HG02884 (cell line): Measurements from ENCODE around the gene PRXL2C.
"Not testable (repeated sequence)": the region's sequence is repeated elsewhere in the genome, so short reads cannot be mapped to it uniquely, and the experiment has no call there.

Experiments used
- ATAC-seq: cut with Tn5 transposase; IDR thresholded peaks from one replicate; pipeline ENCODE4 v1.9.1; 2021; ENCODE audit warnings: mild to moderate bottlenecking, moderate library complexity; ENCODE audit not compliant: unreplicated experiment

Gene PRXL2C

GRCh38 chr9:96649620-96650324, 5.3 kb downstream of the PRXL2C start:
- ATAC-seq = no peak

DNA sequence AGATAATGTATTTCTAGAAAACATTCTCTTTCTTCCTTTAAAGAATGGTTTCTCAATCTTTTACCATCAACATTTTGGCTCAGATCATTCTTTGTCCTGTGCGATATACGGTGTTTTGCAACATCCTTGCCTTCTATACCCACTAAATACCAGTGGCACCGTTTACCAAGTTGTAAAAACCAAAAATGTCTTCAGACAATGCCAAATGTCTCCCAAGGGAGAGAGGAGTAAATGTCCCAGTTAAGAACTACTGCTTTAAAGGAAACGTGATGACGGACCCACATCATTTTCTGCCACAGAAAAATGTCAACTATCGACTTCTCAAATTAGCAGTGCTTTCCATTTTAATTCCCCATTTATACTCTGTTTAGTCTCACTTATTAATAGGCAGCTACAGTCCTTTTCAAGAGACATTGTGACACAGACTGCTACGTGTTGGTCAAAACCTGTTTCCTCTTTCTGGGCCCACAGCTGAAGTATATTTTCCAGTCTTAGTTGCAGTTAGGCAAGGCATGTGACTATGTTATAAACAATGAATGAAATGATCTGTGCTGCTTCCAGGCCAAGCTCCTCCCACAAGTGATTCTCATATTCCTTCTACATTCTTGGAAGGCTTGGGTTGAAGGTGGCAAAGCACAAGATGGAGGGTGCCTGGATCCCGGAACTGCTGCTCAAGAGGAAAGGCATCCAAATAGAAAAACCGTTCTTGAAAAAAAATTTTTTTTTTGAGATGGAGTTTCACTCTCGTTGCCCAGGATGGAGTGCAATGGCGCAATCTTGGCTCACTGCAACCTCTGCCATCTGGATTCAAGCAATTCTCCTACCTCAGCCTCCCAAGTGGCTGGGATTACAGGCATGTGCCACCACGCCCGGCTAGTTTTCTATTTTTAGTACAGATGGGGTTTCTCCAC, 8.8 kb downstream of the PRXL2C start:
- ATAC-seq = no peak

DNA sequence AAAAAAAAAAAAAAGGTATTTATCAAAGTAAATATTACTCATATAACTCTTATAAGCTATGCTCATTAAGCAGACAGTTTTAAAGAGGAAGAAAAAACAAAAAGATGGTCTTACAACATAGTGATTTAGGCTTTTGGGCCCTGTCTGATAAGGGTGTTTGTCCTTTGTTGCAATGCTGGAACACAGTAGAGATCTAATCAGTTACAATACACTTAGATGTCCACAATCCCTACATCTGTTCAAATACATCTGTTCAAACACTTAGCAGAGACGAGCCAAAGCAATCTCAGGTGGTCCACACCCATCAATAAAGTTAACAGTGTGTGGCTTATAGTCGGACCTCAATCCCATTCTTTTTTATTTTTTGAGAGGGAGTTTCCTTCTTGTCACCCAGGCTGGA, 11.0 kb downstream of the PRXL2C start:
- no peak for ATAC-seq

DNA sequence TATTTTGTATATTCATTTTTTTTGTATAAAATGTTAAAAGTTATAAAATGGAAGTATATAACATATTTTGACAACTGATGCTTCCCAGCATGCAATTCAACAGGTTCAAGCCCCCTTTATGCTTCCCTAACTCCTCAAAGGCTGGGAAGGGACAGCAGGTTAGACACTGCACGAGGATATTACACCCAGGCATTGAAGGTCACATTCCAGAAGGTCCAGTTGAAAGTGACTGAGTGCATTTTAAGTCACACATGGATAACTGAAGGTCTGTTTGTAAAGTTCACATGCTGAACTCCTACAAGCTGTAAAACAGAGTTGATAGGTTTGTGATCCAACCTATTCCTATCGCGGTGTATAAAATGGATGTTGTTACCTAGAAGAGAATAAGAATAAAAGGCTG, 13.6 kb downstream of the PRXL2C start:
- no peak for ATAC-seq

DNA sequence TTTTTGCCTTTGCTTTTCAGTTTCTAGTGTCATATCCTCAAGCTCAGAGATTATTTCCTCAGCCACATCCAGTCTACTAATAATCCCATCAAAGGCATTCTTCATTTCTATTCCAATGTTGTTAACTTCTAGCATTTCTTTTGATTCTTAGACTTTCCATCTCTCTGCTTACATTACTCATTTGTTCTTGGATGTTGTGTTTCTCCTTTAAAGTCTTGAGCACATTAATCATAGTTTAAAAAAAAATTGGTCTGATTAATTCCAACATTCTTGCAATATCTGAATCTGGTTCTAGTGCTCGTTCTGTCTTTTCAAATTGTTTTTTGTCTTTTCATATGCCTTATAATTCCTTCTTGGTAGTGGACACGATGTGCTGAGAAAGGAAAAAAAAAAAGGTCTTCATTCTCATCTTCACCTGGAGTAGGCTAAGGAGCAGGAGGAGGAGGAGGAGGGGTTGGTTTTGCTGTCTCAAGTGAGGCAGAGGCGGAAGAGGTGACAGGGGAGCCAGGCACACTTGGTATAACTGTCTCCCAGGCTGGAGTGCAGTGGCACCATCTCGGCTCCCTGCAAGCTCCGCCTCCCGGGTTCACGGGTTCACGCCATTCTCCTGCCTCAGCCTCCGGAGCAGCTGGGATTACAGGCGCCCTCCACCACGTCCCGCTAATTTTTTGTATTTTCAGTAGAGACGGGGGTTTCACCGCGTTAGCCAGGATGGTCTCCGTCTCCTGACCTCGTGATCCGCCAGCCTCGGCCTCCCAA, 16.3 kb downstream of the PRXL2C start:
- no peak for ATAC-seq

DNA sequence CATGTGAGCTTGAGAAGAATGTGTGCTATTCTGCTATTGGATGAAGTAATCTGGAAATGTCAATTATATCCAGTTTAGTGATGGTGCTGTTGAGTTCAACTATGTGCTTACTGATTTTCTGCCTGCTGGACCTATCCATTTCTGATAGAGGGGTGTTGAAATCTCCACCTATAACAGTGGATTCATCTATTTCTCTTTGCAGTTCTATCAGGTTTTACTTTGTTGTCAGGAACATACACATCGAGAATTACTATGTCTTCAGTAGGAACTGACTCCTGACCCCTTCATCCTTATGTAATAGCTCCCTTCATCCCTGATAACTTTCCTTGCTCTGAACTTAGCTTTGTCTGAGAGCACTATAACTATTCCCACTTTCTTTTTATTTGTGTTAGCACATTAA, 18.7 kb downstream of the PRXL2C start:
- ATAC-seq = no peak

DNA sequence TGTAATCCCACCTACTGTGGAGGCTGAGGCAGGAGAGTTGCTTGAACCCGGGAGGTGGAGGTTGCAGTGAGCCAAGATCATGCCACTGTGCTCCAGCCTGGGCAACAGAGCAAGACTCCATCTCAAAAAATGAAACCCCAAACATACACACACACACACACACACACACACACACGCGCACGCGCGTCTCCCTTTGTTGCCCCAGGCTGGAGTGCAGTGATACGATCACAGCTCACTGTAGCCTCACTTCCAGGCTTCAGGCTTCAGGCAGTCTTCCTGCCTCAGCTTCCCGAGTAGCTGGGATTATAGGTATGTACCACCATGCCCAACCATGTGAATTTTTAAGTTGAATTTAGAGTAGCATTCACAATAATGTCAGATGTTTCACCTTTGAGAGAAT, 21.5 kb downstream of the PRXL2C start:
- not testable (repeated sequence) for ATAC-seq

DNA sequence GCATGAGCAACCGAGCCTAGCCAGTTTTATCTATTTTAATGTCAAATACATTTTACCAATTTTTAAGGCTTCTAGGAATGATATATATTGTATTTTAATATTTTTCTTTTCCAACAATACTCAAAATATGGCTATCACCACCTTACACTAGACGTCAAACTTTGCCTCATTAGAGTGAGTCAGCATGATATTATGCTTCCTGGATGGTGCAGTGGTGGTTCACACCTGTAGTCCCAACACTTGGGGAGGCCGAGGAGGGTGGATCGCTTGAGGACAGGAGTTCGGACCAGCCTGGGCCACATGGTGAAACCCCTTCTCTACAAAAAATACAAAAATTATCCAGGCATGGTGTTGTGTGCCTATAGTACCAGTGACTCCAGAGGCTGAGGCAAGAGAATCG, 28.2 kb downstream of the PRXL2C start:
- ATAC-seq = no peak

DNA sequence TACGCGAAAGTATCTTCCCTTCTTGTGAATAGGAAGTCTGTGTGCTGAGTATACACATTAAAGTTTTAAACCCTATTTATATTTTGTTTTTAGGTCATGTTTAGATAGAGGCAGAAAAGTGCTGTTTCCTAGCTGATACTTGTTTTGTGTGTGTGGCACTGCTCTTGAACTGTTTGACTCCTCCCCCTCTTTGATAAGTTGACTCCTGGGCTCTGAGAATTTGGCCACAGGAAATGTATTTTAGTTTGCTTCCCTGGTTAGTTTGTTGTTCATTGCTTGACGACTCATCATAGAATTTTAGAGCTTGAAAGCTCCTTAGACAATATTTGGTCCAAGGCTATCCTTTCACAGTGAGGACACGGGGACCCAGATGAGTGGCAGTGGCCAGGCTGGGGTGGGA, 33.5 kb downstream of the PRXL2C start:
- no peak for ATAC-seq

- no peak for ATAC-seq
These were observed 34.3 kb downstream of the PRXL2C start for GRCh38 chr9:96620832-96621269.

- no peak for ATAC-seq
These were observed 35.0 kb downstream of the PRXL2C start for GRCh38 chr9:96620181-96620514.

GRCh38 chr9:96619491-96620180, 35.5 kb downstream of the PRXL2C start, which contains the start of gene CDC14B:
Gene CDC14B, minus strand, starts transcription at chr9:96619843. Its CDS starts 465 bp downstream, at chr9:96619378.
- ATAC-seq = peak; percentile 65

DNA sequence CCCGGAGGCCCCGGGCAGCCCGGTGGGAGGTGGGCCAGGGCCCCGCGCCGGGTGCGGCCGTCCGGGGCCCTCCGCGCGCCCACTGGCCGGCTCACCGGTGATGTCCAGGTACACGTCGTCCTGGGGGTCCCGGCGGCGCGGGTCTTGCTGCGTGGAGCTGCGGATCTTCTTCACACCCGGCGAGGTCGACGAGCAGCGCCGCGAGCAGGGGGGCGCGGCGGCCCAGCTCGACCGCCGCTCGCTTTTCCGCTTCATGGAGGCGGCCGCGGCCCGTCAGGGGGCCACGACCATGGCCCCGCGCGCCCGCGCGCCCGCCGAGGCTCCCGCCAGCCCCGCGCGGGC, 36.0 kb downstream of the PRXL2C start:
- ATAC-seq = no peak

DNA sequence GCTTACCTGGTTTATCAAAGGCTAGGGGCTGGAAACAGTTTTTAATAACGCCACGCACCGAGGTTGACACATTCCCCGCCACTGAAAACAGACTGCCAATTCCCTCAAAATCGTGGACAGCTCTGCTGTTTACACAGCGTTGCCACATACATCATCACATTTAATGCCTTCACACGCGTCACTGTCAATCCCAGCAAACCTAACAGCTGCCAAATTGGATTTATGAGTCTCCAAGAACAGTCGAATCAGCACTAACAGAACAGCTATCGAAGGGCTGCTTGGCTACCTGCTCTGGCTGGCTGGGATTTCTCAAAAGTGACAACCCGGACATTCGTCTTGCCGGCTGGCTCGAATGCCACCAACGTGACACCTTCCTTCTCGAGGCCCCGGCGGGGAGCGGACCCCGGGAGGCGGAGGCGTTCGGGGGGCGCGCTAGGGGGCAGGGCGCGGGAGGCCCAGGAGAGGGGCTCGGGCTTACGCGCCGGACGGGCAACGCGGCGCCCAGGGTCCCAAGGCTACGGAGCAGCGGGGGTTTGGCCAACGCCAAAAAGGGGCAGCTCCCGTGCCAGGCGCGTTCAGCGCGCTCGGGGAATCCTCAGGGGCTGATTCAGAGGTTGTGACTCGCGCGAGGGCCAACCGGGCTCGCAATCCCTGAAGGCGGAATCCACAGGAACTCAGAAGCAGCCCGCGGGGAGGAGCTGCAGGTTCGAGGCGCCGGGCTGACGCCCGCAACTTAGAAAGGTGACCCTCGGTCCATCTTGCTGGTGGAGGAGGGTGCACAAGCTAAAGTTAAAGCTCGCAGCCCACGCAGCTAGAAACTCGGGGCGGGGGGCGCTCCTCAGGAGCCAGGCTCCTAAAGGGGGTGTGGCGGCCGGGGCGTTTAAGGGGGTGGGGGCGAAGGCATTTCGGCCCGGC, 36.7 kb downstream of the PRXL2C start:
- ATAC-seq = no peak

GRCh38 chr9:96617439-96618185, 37.5 kb downstream of the PRXL2C start:
- no peak for ATAC-seq

GRCh38 chr9:96616817-96617438, 38.2 kb downstream of the PRXL2C start:
- ATAC-seq = no peak

GRCh38 chr9:96615411-96615810, 39.7 kb downstream of the PRXL2C start:
- ATAC-seq = no peak

DNA sequence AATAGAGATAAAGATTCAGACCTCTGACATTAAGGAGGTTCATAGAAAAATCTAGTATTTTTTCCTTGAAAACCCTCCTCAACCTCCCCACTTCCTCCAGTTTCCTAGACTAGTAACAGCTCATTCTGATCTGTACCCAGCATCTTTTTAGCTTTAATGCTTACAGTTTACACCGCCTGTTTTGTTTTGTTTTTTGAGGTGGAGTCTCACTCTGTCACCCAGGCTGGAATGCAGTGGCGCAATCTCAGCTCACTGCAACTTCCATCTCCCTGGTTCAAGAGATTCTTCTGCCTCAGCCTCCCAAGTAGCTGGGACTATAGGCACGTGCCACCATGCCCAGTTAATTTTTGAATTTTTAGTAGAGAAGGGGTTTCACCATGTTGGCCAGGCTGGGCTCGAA, 40.5 kb downstream of the PRXL2C start:
- ATAC-seq = not testable (repeated sequence)
